Progenitor cell of endocrine pancreas (in vitro differentiated cells): ENCODE measurements around the gene ANKRD24. TPM values are rescaled to one million over a fixed set of nuclear protein-coding genes. Genes with fewer than 3 reads are reported as not detected.
"Not testable (repeated sequence)": the region's sequence is repeated elsewhere in the genome, so short reads cannot be mapped to it uniquely, and the experiment has no call there.

Source experiments
- DNase-seq: peaks from one replicate; pipeline ENCODE4 v3.0.0; 2021; ENCODE audit warnings: low spot score; ENCODE audit not compliant: unreplicated experiment
- H3K27ac Mint-ChIP-seq: 2 replicates; pipeline ENCODE4 v1.8.0; 2021; ENCODE audit warnings: mild to moderate bottlenecking, moderate library complexity, mixed read lengths
- H3K27me3 Mint-ChIP-seq: 2 replicates; pipeline ENCODE4 v1.8.0; 2021; ENCODE audit warnings: mixed read lengths
- H3K36me3 Mint-ChIP-seq: 2 replicates; pipeline ENCODE4 v1.8.0; 2022; ENCODE audit warnings: mixed read lengths; ENCODE audit not compliant: insufficient read depth
- H3K4me1 Mint-ChIP-seq: 2 replicates; pipeline ENCODE4 v1.8.0; 2021; ENCODE audit warnings: low read depth, mixed read lengths
- H3K4me3 Mint-ChIP-seq: 2 replicates; pipeline ENCODE4 v1.8.0; 2021; ENCODE audit warnings: low read depth, mild to moderate bottlenecking, moderate library complexity, mixed read lengths
- H3K9me3 Mint-ChIP-seq: 2 replicates; pipeline ENCODE4 v1.8.0; 2021; ENCODE audit warnings: low read depth, mixed read lengths
- total RNA-seq: library from RNA; stranded (reverse); gene quantifications from 2 replicates; pipeline ENCODE4 v1.2.1, GENCODE V29; 2021
- TF ChIP-seq, protein P1 (sequence below): fragments of 200-600 bp; sonication (generic); IDR thresholded peaks from one replicate; pipeline ENCODE4 v1.5.0; 2021; ENCODE audit warnings: antibody characterized with exemption, mild to moderate bottlenecking; ENCODE audit not compliant: unreplicated experiment

The ANKRD24 gene
- total RNA-seq, 1 donor from 2014 or later: 1.6 TPM

DNA sequence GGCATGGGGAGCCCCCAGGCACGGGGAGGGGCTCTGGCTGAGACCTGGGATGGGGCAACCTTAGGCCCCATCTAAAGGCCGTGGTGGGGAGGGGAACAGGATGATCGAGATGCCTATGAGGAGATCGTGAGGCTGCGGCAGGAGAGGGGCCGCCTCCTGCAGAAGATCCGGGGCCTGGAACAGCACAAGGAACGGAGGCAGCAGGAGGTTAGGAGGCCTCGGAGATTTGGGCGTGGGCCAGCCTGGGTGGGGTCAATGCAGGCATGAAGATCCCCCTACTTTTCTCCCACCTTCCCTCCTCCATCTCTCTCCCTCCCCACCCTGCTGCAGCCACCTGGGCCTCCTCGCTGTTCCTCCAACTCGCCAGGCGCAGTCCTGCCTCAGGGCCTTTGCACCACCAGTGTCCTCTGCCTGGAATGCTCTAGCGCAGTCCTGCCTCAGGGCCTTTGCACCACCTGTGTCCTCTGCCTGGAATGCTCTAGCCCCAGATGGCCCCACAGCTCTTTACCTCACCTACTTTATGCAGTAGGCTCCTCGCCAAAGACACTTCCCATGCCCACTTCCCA is 27.8 kb downstream of the ANKRD24 start:
- no peak for DNase-seq
- no peak overlapping the region for H3K4me3 Mint-ChIP-seq
- H3K36me3 Mint-ChIP-seq: no peaks in the 10 kb centered on the region
- no peaks in the 10 kb centered on the region for H3K9me3 Mint-ChIP-seq
- H3K27me3 Mint-ChIP-seq: peaks cover 15% of the 10 kb centered on the region
- H3K27ac Mint-ChIP-seq: no peak overlapping the region
- TF ChIP-seq, protein P1, sequence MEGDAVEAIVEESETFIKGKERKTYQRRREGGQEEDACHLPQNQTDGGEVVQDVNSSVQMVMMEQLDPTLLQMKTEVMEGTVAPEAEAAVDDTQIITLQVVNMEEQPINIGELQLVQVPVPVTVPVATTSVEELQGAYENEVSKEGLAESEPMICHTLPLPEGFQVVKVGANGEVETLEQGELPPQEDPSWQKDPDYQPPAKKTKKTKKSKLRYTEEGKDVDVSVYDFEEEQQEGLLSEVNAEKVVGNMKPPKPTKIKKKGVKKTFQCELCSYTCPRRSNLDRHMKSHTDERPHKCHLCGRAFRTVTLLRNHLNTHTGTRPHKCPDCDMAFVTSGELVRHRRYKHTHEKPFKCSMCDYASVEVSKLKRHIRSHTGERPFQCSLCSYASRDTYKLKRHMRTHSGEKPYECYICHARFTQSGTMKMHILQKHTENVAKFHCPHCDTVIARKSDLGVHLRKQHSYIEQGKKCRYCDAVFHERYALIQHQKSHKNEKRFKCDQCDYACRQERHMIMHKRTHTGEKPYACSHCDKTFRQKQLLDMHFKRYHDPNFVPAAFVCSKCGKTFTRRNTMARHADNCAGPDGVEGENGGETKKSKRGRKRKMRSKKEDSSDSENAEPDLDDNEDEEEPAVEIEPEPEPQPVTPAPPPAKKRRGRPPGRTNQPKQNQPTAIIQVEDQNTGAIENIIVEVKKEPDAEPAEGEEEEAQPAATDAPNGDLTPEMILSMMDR: no peak
- no peaks in the 10 kb centered on the region for H3K4me1 Mint-ChIP-seq

DNA sequence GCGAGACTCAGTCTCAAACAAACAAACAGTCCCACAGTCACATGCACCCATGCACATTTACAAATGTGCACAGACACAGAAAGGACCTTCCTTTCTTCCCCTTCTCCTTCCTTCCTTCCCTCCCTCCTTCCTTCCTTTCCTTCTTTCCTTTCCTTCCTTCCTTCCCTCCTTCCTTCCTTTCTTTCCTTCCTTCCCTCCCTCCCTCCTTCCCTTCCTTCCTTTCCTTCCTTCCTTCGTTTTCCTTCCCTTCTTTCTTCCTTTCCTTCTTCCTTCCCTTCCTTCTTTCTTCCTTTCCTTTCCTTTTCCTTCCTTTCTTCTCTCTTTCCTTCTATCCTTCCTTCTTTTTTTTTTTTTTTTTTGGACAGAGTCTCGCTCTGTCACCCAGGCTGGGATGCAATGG is 30.6 kb downstream of the ANKRD24 start:
- no peaks in the 10 kb centered on the region for H3K36me3 Mint-ChIP-seq
- peak overlapping the region; percentile 31 for H3K27ac Mint-ChIP-seq
- no peaks in the 10 kb centered on the region for H3K9me3 Mint-ChIP-seq
- H3K4me3 Mint-ChIP-seq: no peak overlapping the region
- peaks cover 15% of the 10 kb centered on the region for H3K27me3 Mint-ChIP-seq
- TF ChIP-seq, protein P1: no peak
- no peaks in the 10 kb centered on the region for H3K4me1 Mint-ChIP-seq
- DNase-seq: no peak

DNA sequence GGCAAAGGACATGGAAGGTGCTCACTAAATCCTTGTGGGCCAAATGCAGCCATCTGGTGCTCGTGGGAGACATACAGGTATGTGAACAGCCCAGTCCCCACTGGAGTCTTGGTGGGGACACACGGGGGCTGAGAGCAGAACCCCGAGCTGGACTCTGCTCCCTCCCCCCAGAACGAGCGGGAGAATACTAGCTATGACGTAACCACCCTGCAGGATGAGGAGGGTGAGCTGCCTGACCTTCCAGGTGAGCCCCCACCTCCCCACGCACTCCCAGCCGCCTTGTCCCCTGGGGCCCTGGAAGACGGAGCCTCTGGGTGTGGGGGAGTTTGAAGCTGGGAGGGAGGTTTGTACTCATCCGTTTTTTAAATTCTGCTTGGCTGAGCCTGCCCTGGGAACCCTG is 33.3 kb downstream of the ANKRD24 start:
- Mint-ChIP-seq H3K36me3 (no peaks in the 10 kb centered on the region), H3K27ac (no peak overlapping the region)

DNA sequence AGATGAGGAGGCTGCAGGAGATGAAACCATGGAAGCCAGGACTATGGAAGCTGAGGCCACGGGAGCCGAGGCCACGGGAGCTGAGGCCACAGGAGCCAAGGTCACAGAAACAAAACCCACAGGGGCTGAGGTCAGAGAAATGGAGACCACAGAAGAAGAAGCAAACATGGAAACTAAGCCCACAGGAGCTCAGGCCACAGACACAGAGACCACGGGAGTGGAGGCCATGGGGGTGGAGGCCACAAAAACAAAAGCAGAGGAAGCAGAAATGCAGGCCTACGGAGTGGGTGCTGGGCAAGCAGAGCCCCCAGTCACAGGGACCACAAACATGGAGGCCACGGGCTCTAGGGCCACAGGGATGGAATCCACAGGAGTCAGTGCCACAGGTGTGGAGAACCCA is 34.4 kb downstream of the ANKRD24 start:
- Mint-ChIP-seq H3K4me3 (no peak overlapping the region), H3K4me1 (no peaks in the 10 kb centered on the region), H3K27me3 (peaks cover 15% of the 10 kb centered on the region), H3K36me3 (no peaks in the 10 kb centered on the region), H3K27ac (no peak overlapping the region), H3K9me3 (no peaks in the 10 kb centered on the region)
- no peak for DNase-seq
- TF ChIP-seq, protein P1: no peak

More for the DNA sequence above, 33.3 kb downstream of the ANKRD24 start:
- Mint-ChIP-seq H3K27me3 (peaks cover 15% of the 10 kb centered on the region), H3K4me3 (no peak overlapping the region), H3K4me1 (no peaks in the 10 kb centered on the region), H3K9me3 (no peaks in the 10 kb centered on the region)
- TF ChIP-seq, protein P1: no peak
- DNase-seq: no peak

DNA sequence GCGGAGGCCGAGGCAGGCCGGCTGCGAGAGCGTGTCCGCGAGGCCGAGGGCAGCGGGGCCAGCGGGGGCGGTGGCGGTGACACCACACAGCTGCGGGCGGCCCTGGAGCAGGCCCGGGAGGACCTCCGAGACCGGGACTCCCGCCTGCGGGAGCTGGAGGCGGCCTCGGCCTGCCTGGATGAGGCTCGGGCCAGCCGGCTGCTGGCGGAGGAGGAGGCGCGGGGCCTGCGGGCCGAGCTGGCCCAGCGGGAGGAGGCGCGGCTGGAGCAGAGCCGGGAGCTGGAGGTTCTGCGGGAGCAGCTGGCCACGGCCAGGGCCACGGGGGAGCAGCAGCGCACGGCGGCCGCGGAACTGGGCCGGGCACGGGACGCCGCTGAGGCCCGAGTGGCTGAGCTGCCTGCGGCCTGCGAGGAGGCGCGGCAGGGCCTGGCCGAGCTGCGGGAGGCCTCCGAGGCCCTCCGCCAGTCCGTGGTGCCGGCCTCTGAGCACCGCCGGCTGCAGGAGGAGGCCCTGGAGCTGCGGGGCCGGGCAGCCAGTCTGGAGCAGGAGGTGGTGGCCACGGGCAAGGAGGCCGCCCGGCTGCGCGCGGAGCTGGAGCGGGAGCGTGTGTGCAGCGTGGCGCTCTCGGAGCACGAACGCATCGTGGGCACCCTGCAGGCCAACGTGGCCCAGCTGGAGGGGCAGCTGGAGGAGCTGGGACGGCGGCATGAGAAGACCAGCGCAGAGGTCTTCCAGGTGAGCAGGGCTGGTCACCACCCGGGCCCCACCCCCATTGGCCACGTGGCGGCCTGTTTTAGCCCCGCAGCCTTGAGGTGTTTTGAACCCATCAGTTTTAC is 35.2 kb downstream of the ANKRD24 start:
- H3K27me3 Mint-ChIP-seq: peaks cover 9% of the 10 kb centered on the region
- TF ChIP-seq, protein P1: no peak
- no peaks in the 10 kb centered on the region for H3K36me3 Mint-ChIP-seq
- no peak overlapping the region for H3K4me3 Mint-ChIP-seq
- H3K4me1 Mint-ChIP-seq: no peaks in the 10 kb centered on the region
- no peaks in the 10 kb centered on the region for H3K9me3 Mint-ChIP-seq
- DNase-seq: no peak
- H3K27ac Mint-ChIP-seq: no peak overlapping the region

DNA sequence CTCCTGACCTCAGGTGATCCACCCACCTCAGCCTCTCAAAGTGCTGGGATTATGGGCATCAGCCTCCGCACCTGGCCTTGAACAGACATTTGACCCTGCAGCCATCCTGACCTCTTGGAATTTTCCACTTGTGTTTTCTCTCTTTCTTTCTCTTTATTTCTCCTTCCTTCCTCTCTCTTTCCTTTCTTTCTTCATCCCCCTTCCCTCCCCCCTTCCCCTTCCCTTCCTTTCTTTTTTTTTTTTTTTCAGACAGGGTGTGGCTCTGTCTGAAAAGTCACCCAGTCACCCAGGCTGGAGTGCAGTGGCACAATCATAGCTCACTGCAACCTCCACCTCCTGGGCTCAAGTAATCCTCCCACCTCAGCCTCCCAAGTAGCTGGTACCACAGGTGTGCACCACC is 36.0 kb downstream of the ANKRD24 start:
- not testable (repeated sequence) for DNase-seq, H3K9me3 Mint-ChIP-seq, H3K27ac Mint-ChIP-seq, H3K4me1 Mint-ChIP-seq, H3K27me3 Mint-ChIP-seq, H3K4me3 Mint-ChIP-seq, H3K36me3 Mint-ChIP-seq
